HCT116 (cell line): ENCODE data around the gene POC1A.

ENCODE experiments used
- POLR2A ChIP-seq: IDR thresholded peaks from 2 replicates; pipeline ENCODE4 v1.7.0; 2011; ENCODE audit warnings: borderline replicate concordance; ENCODE audit not compliant: insufficient read depth, insufficient read length; ENCODE audit errors: extremely low read depth
- RAD21 ChIP-seq: IDR thresholded peaks from 2 replicates; pipeline ENCODE4 v1.6.1; 2012; ENCODE audit warnings: low read depth, mild to moderate bottlenecking
- TF ChIP-seq, protein P1 (sequence below): IDR thresholded peaks from 2 replicates; pipeline ENCODE4 v1.6.1; 2011; ENCODE audit warnings: mild to moderate bottlenecking, low read length, moderate library complexity; ENCODE audit not compliant: insufficient replicate concordance; ENCODE audit errors: extremely low read depth

- no peak for TF ChIP-seq RAD21
- TF ChIP-seq, protein P1, sequence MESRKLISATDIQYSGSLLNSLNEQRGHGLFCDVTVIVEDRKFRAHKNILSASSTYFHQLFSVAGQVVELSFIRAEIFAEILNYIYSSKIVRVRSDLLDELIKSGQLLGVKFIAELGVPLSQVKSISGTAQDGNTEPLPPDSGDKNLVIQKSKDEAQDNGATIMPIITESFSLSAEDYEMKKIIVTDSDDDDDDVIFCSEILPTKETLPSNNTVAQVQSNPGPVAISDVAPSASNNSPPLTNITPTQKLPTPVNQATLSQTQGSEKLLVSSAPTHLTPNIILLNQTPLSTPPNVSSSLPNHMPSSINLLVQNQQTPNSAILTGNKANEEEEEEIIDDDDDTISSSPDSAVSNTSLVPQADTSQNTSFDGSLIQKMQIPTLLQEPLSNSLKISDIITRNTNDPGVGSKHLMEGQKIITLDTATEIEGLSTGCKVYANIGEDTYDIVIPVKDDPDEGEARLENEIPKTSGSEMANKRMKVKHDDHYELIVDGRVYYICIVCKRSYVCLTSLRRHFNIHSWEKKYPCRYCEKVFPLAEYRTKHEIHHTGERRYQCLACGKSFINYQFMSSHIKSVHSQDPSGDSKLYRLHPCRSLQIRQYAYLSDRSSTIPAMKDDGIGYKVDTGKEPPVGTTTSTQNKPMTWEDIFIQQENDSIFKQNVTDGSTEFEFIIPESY = no peak
- no peak for TF ChIP-seq POLR2A
Observed at GRCh38 chr3:52182691-52183090, 28.5 kb upstream of the POC1A start.
